CD14-positive monocyte (primary cell): ENCODE results near the gene GAGE12J. TPM values are rescaled to one million over a fixed set of nuclear protein-coding genes. Genes with fewer than 3 reads are reported as not detected.
A peak's percentile ranks its signal among the peaks of the same experiment; 100 is the strongest.
"Not testable (repeated sequence)": the region's sequence is repeated elsewhere in the genome, so short reads cannot be mapped to it uniquely, and the experiment has no call there.

Experiments
- DNase-seq, 3 donors: peaks; one replicate each; pipeline ENCODE4 v3.0.0-alpha.2; 2011 to 2022
- H2AFZ ChIP-seq: 2 replicates; pipeline ENCODE4 v1.6.0; 2012; ENCODE audit warnings: mild to moderate bottlenecking, low read depth, low read length, inconsistent platforms; ENCODE audit not compliant: insufficient read depth, poor library complexity, severe bottlenecking
- H3K27ac ChIP-seq, 2 donors: 1 replicate in 1 of 2; 2 replicates in 1 of 2; pipeline ENCODE4 v1.5.1; 2012 to 2013; ENCODE audit warnings: low read length in 2 of 2, control low read depth in 1 of 2, inconsistent platforms in 1 of 2, low read depth in 1 of 2, mild to moderate bottlenecking in 1 of 2
- H3K27me3 ChIP-seq, 2 donors: one replicate each; pipeline versions ENCODE4 v1.6.0 to v1.6.1; 2011 to 2013; ENCODE audit warnings: low read length in 2 of 2; ENCODE audit not compliant: control insufficient read depth in 2 of 2, insufficient read depth in 2 of 2
- H3K36me3 ChIP-seq, 2 donors: replicated peaks in 1 of 2; 1 replicate in 1 of 2; 2 replicates in 1 of 2; pipeline versions ENCODE4 v1.5.1 to v1.6.1; 2012 to 2013; ENCODE audit warnings: low read length in 2 of 2, control low read depth in 1 of 2, inconsistent platforms in 1 of 2, mild to moderate bottlenecking in 1 of 2; ENCODE audit not compliant: insufficient read depth in 2 of 2, control insufficient read depth in 1 of 2
- H3K4me1 ChIP-seq, 2 donors: 1 replicate in 1 of 2; 2 replicates in 1 of 2; pipeline versions ENCODE4 v1.5.1 to v1.6.1; 2012 to 2013; ENCODE audit warnings: low read length in 2 of 2, control low read depth in 1 of 2, inconsistent platforms in 1 of 2, mild to moderate bottlenecking in 1 of 2, moderate library complexity in 1 of 2; ENCODE audit not compliant: insufficient read depth in 2 of 2, control insufficient read depth in 1 of 2
- H3K4me2 ChIP-seq: replicated peaks from 2 replicates; pipeline ENCODE3; 2012; ENCODE audit warnings: low read length, moderate library complexity, mild to moderate bottlenecking; ENCODE audit not compliant: poor library complexity, severe bottlenecking; ENCODE audit errors: extremely low read depth
- H3K4me3 ChIP-seq, 3 experiments: fragments of 200-600 bp in 1 of 3; sonication (generic) in 1 of 3; replicated peaks in 1 of 3; 1 replicate in 2 of 3; 2 replicates in 1 of 3; pipeline ENCODE4 v1.5.1; 2011 to 2013; ENCODE audit warnings: low read length in 3 of 3, mild to moderate bottlenecking in 3 of 3, control low read depth in 2 of 3, low read depth in 2 of 3, inconsistent platforms in 1 of 3, moderate library complexity in 1 of 3
- H3K79me2 ChIP-seq: 2 replicates; pipeline ENCODE4 v1.6.0; 2012; ENCODE audit warnings: mild to moderate bottlenecking, control low read depth, inconsistent platforms, low read length, moderate library complexity; ENCODE audit not compliant: insufficient read depth
- H3K9ac ChIP-seq: 2 replicates; pipeline ENCODE4 v1.6.0; 2017; ENCODE audit warnings: low read length, mild to moderate bottlenecking; ENCODE audit not compliant: insufficient read depth, poor library complexity, severe bottlenecking
- H3K9me3 ChIP-seq, 2 donors: replicated peaks in 1 of 2; 1 replicate in 1 of 2; 2 replicates in 1 of 2; pipeline versions ENCODE4 v1.5.1 to v1.6.1; 2012 to 2013; ENCODE audit warnings: low read length in 2 of 2, control low read depth in 1 of 2; ENCODE audit not compliant: control insufficient read depth in 1 of 2, insufficient read depth in 1 of 2
- H4K20me1 ChIP-seq: 2 replicates; pipeline ENCODE4 v1.6.0; 2012; ENCODE audit warnings: mild to moderate bottlenecking, low read length, control low read depth, moderate library complexity; ENCODE audit not compliant: insufficient read depth
- H3K27ac Mint-ChIP-seq, 7 donors: one replicate each; pipeline ENCODE4 v1.8.0; 2020; ENCODE audit warnings: mild to moderate bottlenecking in 7 of 7, mixed read lengths in 7 of 7, moderate library complexity in 6 of 7, inconsistent platforms in 2 of 7
- H3K27me3 Mint-ChIP-seq, 3 donors: one replicate each; pipeline ENCODE4 v1.8.0; 2021 to 2022; ENCODE audit warnings: low read depth in 3 of 3, mild to moderate bottlenecking in 3 of 3, mixed read lengths in 3 of 3, moderate library complexity in 3 of 3, inconsistent platforms in 1 of 3
- H3K36me3 Mint-ChIP-seq, 2 donors: one replicate each; pipeline ENCODE4 v1.8.0; 2020; ENCODE audit warnings: mixed read lengths in 2 of 2, inconsistent platforms in 1 of 2, mild to moderate bottlenecking in 1 of 2
- H3K4me1 Mint-ChIP-seq: one replicate; pipeline ENCODE4 v1.8.0; 2020; ENCODE audit warnings: mild to moderate bottlenecking, mixed read lengths
- H3K4me3 Mint-ChIP-seq, 2 donors: one replicate each; pipeline ENCODE4 v1.8.0; 2020; ENCODE audit warnings: mild to moderate bottlenecking in 2 of 2, mixed read lengths in 2 of 2, moderate library complexity in 1 of 2
- H3K9me3 Mint-ChIP-seq, 7 donors: one replicate each; pipeline ENCODE4 v1.8.0; 2020 to 2022; ENCODE audit warnings: mixed read lengths in 7 of 7, mild to moderate bottlenecking in 6 of 7, moderate library complexity in 6 of 7, inconsistent platforms in 2 of 7
- WGBS: methylation state at CpG from one replicate; pipeline ENCODE4 v1.1.5; 2013; ENCODE audit warnings: missing lambda C conversion rate; ENCODE audit not compliant: insufficient coverage; 5-methylcytosine and 5-hydroxymethylcytosine counted together
- intact Hi-C, 2 donors: fragments of 100-400 bp; cut with micrococcal nuclease; formaldehyde crosslinking; loops; one replicate each; pipeline versions ENCODE4 v1.15.0 to v1.15.1; 2023
- polyA minus RNA-seq: library from RNA; depleted of rRNA, polyadenylated mRNA; stranded (reverse); fragments of >200 nt; gene quantifications from 2 replicates; pipeline ENCODE4 v1.2.3, GENCODE V29; 2012
- polyA plus RNA-seq, 3 donors: library from polyadenylated mRNA; depleted of rRNA in 1 of 3; unstranded in 2 of 3; stranded (reverse) in 1 of 3; fragments of 300-500 nt in 2 of 3; fragments of >200 nt in 1 of 3; fragmentation: Illumina TruSeq in 2 of 3; gene quantifications; 1 replicate in 2 of 3; 2 replicates in 1 of 3; pipeline ENCODE4 v1.2.3, GENCODE V29; 2012 to 2021
- total RNA-seq, 12 experiments: library from RNA in 1 of 12; stranded (reverse) in 1 of 12; fragments of 120-200 nt in 1 of 12; gene quantifications; one replicate each; pipeline ENCODE4 v1.2.4 and lab custom pipeline; 2013 to 2026; ENCODE audit warnings: mixed read lengths in 6 of 12, inconsistent platforms in 1 of 12
- TF ChIP-seq, protein P1 (sequence below): fragments of 200-600 bp; IDR thresholded peaks from one replicate; pipeline ENCODE4 v1.8.0; 2022; ENCODE audit warnings: antibody characterized with exemption, mild to moderate bottlenecking

GAGE12J gene, protein sequence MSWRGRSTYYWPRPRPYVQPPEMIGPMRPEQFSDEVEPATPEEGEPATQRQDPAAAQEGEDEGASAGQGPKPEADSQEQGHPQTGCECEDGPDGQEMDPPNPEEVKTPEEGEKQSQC
- total RNA-seq (2013) = not detected
- polyA plus RNA-seq (not detected), polyA minus RNA-seq (not detected in 2 replicates), total RNA-seq (lab: John Stamatoyannopoulos, UW) (0 reads per million in 11 experiments)

DNA sequence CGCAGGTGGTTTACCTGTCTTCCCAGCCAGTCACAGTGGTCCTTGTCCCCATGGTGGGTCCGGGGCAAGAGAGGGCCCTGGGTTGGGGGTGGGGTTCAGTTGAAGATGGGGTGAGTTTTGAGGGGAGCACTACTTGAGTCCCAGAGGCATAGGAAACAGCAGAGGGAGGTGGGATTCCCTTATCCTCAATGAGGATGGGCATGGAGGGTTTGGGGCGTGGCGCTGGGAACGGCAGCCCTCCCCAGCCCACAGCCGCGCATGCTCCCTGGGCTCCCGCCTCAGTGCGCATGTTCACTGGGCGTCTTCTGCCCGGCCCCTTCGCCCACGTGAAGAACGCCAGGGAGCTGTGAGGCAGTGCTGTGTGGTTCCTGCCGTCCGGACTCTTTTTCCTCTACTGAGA is at the start of gene GAGE12J:
GAGE12J (plus strand) TSS at position 301 of the 400 bp plus-strand sequence. CDS start 1,157 bp downstream, outside the sequence.
- not testable (repeated sequence) for H3K36me3 ChIP-seq
- no CpG with 5 or more reads among the region's 16 CpGs for WGBS

GRCh38 chrX:49272421-49272820 is 49.4 kb upstream of the GAGE12J start:
- H4K20me1 ChIP-seq = no peaks in the 10 kb centered on the region
- peak overlapping the region in 1 of 2 donors; percentile 16 for H3K27ac ChIP-seq
- no peak overlapping the region for H3K4me2 ChIP-seq
- Mint-ChIP-seq H3K27ac (peak overlapping the region in 2 of 7 donors; percentile 9 to 70), H3K27me3 (peaks cover 0 to 15% (median 5%) of the 10 kb centered on the region in 3 donors), H3K36me3 (peaks cover 3 to 5% of the 10 kb centered on the region in 2 donors), H3K9me3 (peaks cover 0 to 11% (median 2%) of the 10 kb centered on the region in 7 donors), H3K4me1 (peaks cover 43% of the 10 kb centered on the region), H3K4me3 (no peak overlapping the region)
- H3K36me3 ChIP-seq = no peaks in the 10 kb centered on the region
- no peak overlapping the region for H3K4me3 ChIP-seq
- H3K9me3 ChIP-seq = no peaks in the 10 kb centered on the region
- intact Hi-C loops = no loop called here
- H2AFZ ChIP-seq = no peak overlapping the region
- no peak for DNase-seq
- no peaks in the 10 kb centered on the region for H3K27me3 ChIP-seq
- no peak overlapping the region for H3K9ac ChIP-seq
- no CpG with 5 or more reads among the region's 6 CpGs for WGBS
- H3K79me2 ChIP-seq = peaks cover 36% of the 10 kb centered on the region
- TF ChIP-seq, protein P1, sequence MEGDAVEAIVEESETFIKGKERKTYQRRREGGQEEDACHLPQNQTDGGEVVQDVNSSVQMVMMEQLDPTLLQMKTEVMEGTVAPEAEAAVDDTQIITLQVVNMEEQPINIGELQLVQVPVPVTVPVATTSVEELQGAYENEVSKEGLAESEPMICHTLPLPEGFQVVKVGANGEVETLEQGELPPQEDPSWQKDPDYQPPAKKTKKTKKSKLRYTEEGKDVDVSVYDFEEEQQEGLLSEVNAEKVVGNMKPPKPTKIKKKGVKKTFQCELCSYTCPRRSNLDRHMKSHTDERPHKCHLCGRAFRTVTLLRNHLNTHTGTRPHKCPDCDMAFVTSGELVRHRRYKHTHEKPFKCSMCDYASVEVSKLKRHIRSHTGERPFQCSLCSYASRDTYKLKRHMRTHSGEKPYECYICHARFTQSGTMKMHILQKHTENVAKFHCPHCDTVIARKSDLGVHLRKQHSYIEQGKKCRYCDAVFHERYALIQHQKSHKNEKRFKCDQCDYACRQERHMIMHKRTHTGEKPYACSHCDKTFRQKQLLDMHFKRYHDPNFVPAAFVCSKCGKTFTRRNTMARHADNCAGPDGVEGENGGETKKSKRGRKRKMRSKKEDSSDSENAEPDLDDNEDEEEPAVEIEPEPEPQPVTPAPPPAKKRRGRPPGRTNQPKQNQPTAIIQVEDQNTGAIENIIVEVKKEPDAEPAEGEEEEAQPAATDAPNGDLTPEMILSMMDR = no peak
- peaks cover 29 to 35% of the 10 kb centered on the region in 2 donors for H3K4me1 ChIP-seq

More for the DNA sequence above, at the start of gene GAGE12J:
- H3K27ac ChIP-seq, H4K20me1 ChIP-seq, intact Hi-C loops, H3K36me3 Mint-ChIP-seq, H3K4me2 ChIP-seq, H3K4me3 Mint-ChIP-seq, H3K9me3 ChIP-seq, DNase-seq, H3K79me2 ChIP-seq, H3K27me3 Mint-ChIP-seq, H3K9me3 Mint-ChIP-seq, H3K27ac Mint-ChIP-seq, H3K9ac ChIP-seq, H3K4me3 ChIP-seq, H3K4me1 Mint-ChIP-seq, H3K27me3 ChIP-seq, H3K4me1 ChIP-seq, H2AFZ ChIP-seq: not testable (repeated sequence)
